SH-SY5Y (cell line): ENCODE data around the gene PTPN14.

Source experiments
- GATA2 ChIP-seq: IDR thresholded peaks from 2 replicates; pipeline ENCODE4 v1.6.1; 2011; ENCODE audit warnings: mild to moderate bottlenecking, low read depth, low read length
- GATA3 ChIP-seq: IDR thresholded peaks from 2 replicates; pipeline ENCODE4 v1.6.1; 2011; ENCODE audit warnings: low read depth, mild to moderate bottlenecking, low read length, moderate library complexity

DNA sequence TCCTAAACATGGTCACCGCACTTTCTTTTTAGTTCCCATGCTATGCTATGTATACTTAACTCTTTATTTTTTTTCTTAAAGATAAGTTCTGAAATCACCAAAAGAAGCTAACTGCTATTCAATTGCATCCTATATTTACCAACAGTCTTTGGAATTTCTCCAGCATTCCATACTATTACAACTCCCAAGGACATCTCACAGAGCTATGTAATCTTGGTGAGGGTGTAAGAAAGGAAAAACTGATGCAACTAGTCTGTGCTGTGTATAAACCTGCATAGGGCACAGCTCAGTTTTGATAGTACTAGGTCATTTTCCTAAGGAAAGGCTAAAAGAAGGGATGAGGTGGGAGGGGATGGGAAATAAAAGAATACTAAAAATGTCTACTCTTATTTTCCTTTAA, 78.0 kb downstream of the PTPN14 start:
- TF ChIP-seq GATA2 = no peak
- TF ChIP-seq GATA3 = no peak
